Endothelial cell of umbilical vein (primary cell): ENCODE measurements around the gene DIS3L2. TPM values are rescaled to one million over a fixed set of nuclear protein-coding genes. Genes with fewer than 3 reads are reported as not detected.
A peak's percentile ranks its signal among the peaks of the same experiment; 100 is the strongest.

Source experiments
- BruUV-seq: library from RNA; stranded (reverse); fragments of 400-500 nt; replicated peaks from 2 replicates; lab custom pipeline; 2021; lab: Mats Ljungman, UMichigan
- CTCF ChIA-PET: fragments of 300-600, 350-600 bp; sonication (Branson Sonifier 250); formaldehyde crosslinking; loops from one replicate; lab custom pipeline; 2021; ENCODE audit warnings: antibody characterized with exemption, inconsistent platforms; lab: Charles Lee
- POLR2A ChIA-PET: fragments of 300-600, 350-600 bp; sonication (Branson Sonifier 250); formaldehyde crosslinking; loops from one replicate; lab custom pipeline; 2021; ENCODE audit warnings: antibody characterized with exemption, inconsistent platforms; lab: Charles Lee
- DNase-seq: peaks from one replicate; pipeline ENCODE4 v3.0.0-alpha.2; 2011; ENCODE audit warnings: low read depth, low spot score
- FAIRE-seq: peaks from 2 replicates; lab custom pipeline; 2011; peaks lifted over from hg19 to GRCh38; lab: Jason Lieb, UNC
- H2AFZ ChIP-seq: 2 replicates; pipeline ENCODE4 v1.6.0; 2012; ENCODE audit warnings: low read depth, low read length, control low read depth, inconsistent platforms
- H3K27ac ChIP-seq: 2 replicates; pipeline ENCODE4 v1.5.1; 2011; ENCODE audit warnings: low read depth, mild to moderate bottlenecking, control low read depth, low read length, moderate library complexity; ENCODE audit not compliant: insufficient read depth
- H3K27me3 ChIP-seq, 2 experiments: 2 replicates each; pipeline versions ENCODE4 v1.6.0 to v1.6.1; 2011; ENCODE audit warnings: low read length in 2 of 2, mixed read lengths in 1 of 2; ENCODE audit not compliant: control insufficient read depth in 2 of 2, insufficient read depth in 2 of 2
- H3K36me3 ChIP-seq, 2 experiments: 2 replicates in 1 of 2; 3 replicates in 1 of 2; pipeline ENCODE4 v1.5.1; 2011; ENCODE audit warnings: low read length in 2 of 2, mild to moderate bottlenecking in 1 of 2, moderate library complexity in 1 of 2; ENCODE audit not compliant: control insufficient read depth in 2 of 2, insufficient read depth in 2 of 2; ENCODE audit errors: extremely low read depth in 1 of 2
- H3K4me1 ChIP-seq: 3 replicates; pipeline ENCODE4 v1.5.1; 2011; ENCODE audit warnings: mild to moderate bottlenecking, low read length; ENCODE audit not compliant: control insufficient read depth, insufficient read depth; ENCODE audit errors: extremely low read depth
- H3K4me2 ChIP-seq: 2 replicates; pipeline ENCODE4 v1.6.1; 2011; ENCODE audit warnings: low read length, control low read depth, mixed read lengths; ENCODE audit not compliant: insufficient read depth
- H3K4me3 ChIP-seq, 3 experiments: fragments of 200-600 bp in 1 of 3; sonication (generic), shearing (Covaris generic) in 1 of 3; replicated peaks in 1 of 3; 2 replicates each; pipeline ENCODE4 v1.5.1; 2011 to 2016; ENCODE audit warnings: control low read depth in 3 of 3, low read length in 3 of 3, mild to moderate bottlenecking in 2 of 3, inconsistent platforms in 1 of 3, low read depth in 1 of 3, moderate library complexity in 1 of 3; ENCODE audit not compliant: insufficient read depth in 1 of 3
- H3K79me2 ChIP-seq: 2 replicates; pipeline ENCODE4 v1.6.0; 2012; ENCODE audit warnings: low read length, inconsistent platforms; ENCODE audit not compliant: control insufficient read depth, insufficient read depth
- H3K9ac ChIP-seq: replicated peaks from 2 replicates; pipeline ENCODE3; 2011; ENCODE audit warnings: low read length, control low read depth; ENCODE audit not compliant: insufficient read depth; ENCODE audit errors: extremely low read depth
- H3K9me1 ChIP-seq: replicated peaks from 3 replicates; pipeline ENCODE4 v1.6.0; 2011; ENCODE audit warnings: mild to moderate bottlenecking, low read length; ENCODE audit not compliant: control insufficient read depth, insufficient read depth; ENCODE audit errors: extremely low read depth
- H3K9me3 ChIP-seq: replicated peaks from 2 replicates; pipeline ENCODE4 v1.5.1; 2012; ENCODE audit warnings: low read length, inconsistent platforms; ENCODE audit not compliant: control insufficient read depth, insufficient read depth
- H4K20me1 ChIP-seq: replicated peaks from 2 replicates; pipeline ENCODE3; 2011; ENCODE audit warnings: mild to moderate bottlenecking, low read length; ENCODE audit not compliant: control insufficient read depth, insufficient read depth; ENCODE audit errors: extremely low read depth
- EZH2 ChIP-seq: IDR thresholded peaks from 2 replicates; pipeline ENCODE4 v1.6.1; 2012; ENCODE audit warnings: borderline replicate concordance, low read depth, mild to moderate bottlenecking, moderate library complexity, low read length, inconsistent platforms; ENCODE audit not compliant: severe bottlenecking
- FOS ChIP-seq: IDR thresholded peaks from 2 replicates; pipeline ENCODE4 v1.6.1; 2011; ENCODE audit warnings: mild to moderate bottlenecking, low read length, moderate library complexity, borderline replicate concordance; ENCODE audit not compliant: insufficient read depth
- GATA2 ChIP-seq: IDR thresholded peaks from 2 replicates; pipeline ENCODE4 v1.7.0; 2011; ENCODE audit warnings: low read depth, mild to moderate bottlenecking, moderate library complexity, mixed read lengths, low read length; ENCODE audit not compliant: insufficient read length, insufficient read depth
- JUN ChIP-seq: IDR thresholded peaks from 2 replicates; pipeline ENCODE4 v1.6.1; 2011; ENCODE audit warnings: borderline replicate concordance, low read depth; ENCODE audit not compliant: insufficient read length, insufficient read depth
- MYC ChIP-seq: IDR thresholded peaks from one replicate; pipeline ENCODE4 v1.6.1; 2011; ENCODE audit warnings: mild to moderate bottlenecking, low read depth, low read length
- POLR2A ChIP-seq: IDR thresholded peaks from 2 replicates; pipeline ENCODE4 v1.6.1; 2012; ENCODE audit warnings: low read depth, mild to moderate bottlenecking, control low read depth, low read length
- POLR2AphosphoS5 ChIP-seq: IDR thresholded peaks from 2 replicates; pipeline ENCODE4 v1.6.1; 2012; ENCODE audit warnings: low read depth, mild to moderate bottlenecking, control low read depth, low read length, moderate library complexity; ENCODE audit not compliant: insufficient read depth
- dilution Hi-C: fragments of 300-500 bp; cut with MboI; formaldehyde crosslinking; loops from one replicate; pipeline ENCODE4 v1.15.0; 2019; ENCODE audit warnings: low sequenced_read_pairs; ENCODE audit not compliant: extremely low pct_ligation_motif_present
- intact Hi-C: fragments of 100-400 bp; cut with micrococcal nuclease; formaldehyde crosslinking; loops from one replicate; pipeline ENCODE4 v1.10.0; 2022
- polyA plus RNA-seq, 4 experiments: library from polyadenylated mRNA; depleted of rRNA in 3 of 4; stranded (reverse) in 3 of 4; unstranded in 1 of 4; fragments of >200 nt; gene quantifications; 2 replicates each; pipeline versions ENCODE4 v1.2.1 to v1.2.3, GENCODE V29; 2011 to 2012; ENCODE audit warnings: missing spikeins in 1 of 4
- total RNA-seq: library from RNA; stranded (reverse); gene quantifications from 2 replicates; pipeline ENCODE4 v1.2.3, GENCODE V29; 2021
- TF ChIP-seq, protein P1 (sequence below): IDR thresholded peaks from 2 replicates; pipeline ENCODE4 v1.6.1; 2011; ENCODE audit not compliant: insufficient read depth, insufficient read length
- TF ChIP-seq, protein P2 (sequence below), 2 donors: IDR thresholded peaks; 1 replicate in 1 of 2; 2 replicates in 1 of 2; pipeline ENCODE4 v1.5.1; 2011; ENCODE audit warnings: low read length in 2 of 2, mild to moderate bottlenecking in 2 of 2, moderate library complexity in 2 of 2, control low read depth in 1 of 2, inconsistent platforms in 1 of 2, low read depth in 1 of 2; ENCODE audit not compliant: insufficient read depth in 1 of 2; ENCODE audit errors: extremely low read depth in 1 of 2

Gene DIS3L2
- total and polyA plus RNA-seq, 2 donors (not counting 3 experiments of a cell fraction or from before 2014, with no cell fraction given): 14.6 to 31.2 TPM

DNA sequence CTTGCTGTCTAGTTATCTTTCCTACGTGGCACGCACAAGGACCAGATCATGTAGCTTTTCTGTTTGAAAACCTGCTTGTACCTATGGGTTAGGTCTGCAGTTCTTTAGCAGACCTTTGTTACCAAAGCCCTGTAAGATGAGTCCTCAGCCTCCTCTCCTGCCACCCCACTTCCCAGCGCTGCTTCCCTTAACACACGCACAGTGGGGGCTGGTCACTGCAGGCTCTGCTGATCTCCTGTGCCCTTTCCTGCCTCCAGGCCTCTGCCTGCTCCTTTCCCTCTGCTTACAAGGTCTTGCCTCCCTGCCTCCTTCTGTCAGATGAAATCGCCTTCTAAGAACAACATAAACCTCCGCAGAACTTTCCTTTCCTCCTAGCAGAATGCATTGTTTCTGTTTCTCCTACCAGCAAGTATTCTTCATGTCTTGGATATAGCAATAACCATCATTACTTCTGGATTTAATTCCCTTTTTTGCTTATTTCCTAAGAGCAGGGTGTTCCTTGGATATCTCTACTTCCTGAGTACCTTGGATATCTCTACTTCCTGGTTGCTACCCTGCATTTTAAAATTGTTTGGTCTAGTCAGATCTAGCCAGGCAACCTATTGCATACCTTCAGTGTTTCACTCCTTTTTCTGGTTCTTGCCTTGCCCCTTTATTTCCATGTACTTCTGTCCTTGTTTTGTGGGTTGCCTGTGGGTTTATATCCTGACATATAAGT is 257.4 kb downstream of the DIS3L2 start:
- H3K79me2 ChIP-seq: no peaks in the 10 kb centered on the region
- POLR2A ChIA-PET: no interaction called here
- H3K4me1 ChIP-seq: peaks cover 8% of the 10 kb centered on the region
- H3K27ac ChIP-seq: no peak overlapping the region
- H4K20me1 ChIP-seq: no peaks in the 10 kb centered on the region
- intact Hi-C loops: no loop called here
- FAIRE-seq: peak; percentile 18
- dilution Hi-C loops: no loop called here
- BruUV-seq: no TSS peak
- no peak overlapping the region for H2AFZ ChIP-seq
- CTCF ChIA-PET: no interaction called here
- TF ChIP-seq POLR2A (no peak), JUN (no peak), MYC (no peak), EZH2 (no peak), POLR2AphosphoS5 (no peak), GATA2 (no peak), FOS (no peak)
- TF ChIP-seq, protein P1, sequence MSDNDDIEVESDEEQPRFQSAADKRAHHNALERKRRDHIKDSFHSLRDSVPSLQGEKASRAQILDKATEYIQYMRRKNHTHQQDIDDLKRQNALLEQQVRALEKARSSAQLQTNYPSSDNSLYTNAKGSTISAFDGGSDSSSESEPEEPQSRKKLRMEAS: no peak
- TF ChIP-seq, protein P2, sequence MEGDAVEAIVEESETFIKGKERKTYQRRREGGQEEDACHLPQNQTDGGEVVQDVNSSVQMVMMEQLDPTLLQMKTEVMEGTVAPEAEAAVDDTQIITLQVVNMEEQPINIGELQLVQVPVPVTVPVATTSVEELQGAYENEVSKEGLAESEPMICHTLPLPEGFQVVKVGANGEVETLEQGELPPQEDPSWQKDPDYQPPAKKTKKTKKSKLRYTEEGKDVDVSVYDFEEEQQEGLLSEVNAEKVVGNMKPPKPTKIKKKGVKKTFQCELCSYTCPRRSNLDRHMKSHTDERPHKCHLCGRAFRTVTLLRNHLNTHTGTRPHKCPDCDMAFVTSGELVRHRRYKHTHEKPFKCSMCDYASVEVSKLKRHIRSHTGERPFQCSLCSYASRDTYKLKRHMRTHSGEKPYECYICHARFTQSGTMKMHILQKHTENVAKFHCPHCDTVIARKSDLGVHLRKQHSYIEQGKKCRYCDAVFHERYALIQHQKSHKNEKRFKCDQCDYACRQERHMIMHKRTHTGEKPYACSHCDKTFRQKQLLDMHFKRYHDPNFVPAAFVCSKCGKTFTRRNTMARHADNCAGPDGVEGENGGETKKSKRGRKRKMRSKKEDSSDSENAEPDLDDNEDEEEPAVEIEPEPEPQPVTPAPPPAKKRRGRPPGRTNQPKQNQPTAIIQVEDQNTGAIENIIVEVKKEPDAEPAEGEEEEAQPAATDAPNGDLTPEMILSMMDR (IDR thresholded peaks at IDR 0.05; ENCODE audit: extremely low read depth in 1 of 2, insufficient read depth in 1 of 2, low read depth in 1 of 2, low read length in 2 of 2): no peak
- H3K27me3 ChIP-seq: no peaks in the 10 kb centered on the region
- H3K9ac ChIP-seq: no peak overlapping the region
- DNase-seq: no peak
- no peaks in the 10 kb centered on the region for H3K36me3 ChIP-seq
- no peaks in the 10 kb centered on the region for H3K9me1 ChIP-seq
- no peaks in the 10 kb centered on the region for H3K9me3 ChIP-seq
- H3K4me2 ChIP-seq: no peak overlapping the region
- no peak overlapping the region for H3K4me3 ChIP-seq
